ENCODE measurements around the gene APMAP. TPM values are rescaled to one million over a fixed set of nuclear protein-coding genes. Genes with fewer than 3 reads are reported as not detected.

APMAP gene
- total and polyA plus RNA-seq, 2 of the 13 experiments (the other 11 are each of a cell fraction or from before 2014, with no cell fraction given), result 168 to 214 TPM

- ChIA-PET CTCF (ENCODE audit: low intra/inter-chr PET ratio, low total read pairs) (no interaction called here), POLR2A (no interaction called here)
- DNase-seq (ENCODE audit: low spot score) (no peak), ATAC-seq (no peak), FAIRE-seq (no peak)
- BruUV-seq (replicated peaks), result no TSS peak
- intact Hi-C loops (cut with micrococcal nuclease; ENCODE audit: unreplicated experiment), result no loop called here
- Histone ChIP-seq H3K27me3 (ENCODE audit: control insufficient read depth in 1 of 2, insufficient read depth in 2 of 2, low read length in 2 of 2) (no peaks in the 10 kb centered on the region), H3K79me2 (ENCODE audit: insufficient read depth, low read length) (no peaks in the 10 kb centered on the region), H3K9me3 (ENCODE audit: low read length) (no peaks in the 10 kb centered on the region), H3K4me3 (replicated peaks in 1 of 3; ENCODE audit: insufficient read depth in 1 of 3, low read depth in 2 of 3, low read length in 3 of 3) (no peak overlapping the region), H3K27ac (ENCODE audit: extremely low read length, insufficient read depth, low read length) (no peak overlapping the region), H3K4me2 (ENCODE audit: low read depth, low read length) (no peak overlapping the region), H2AFZ (ENCODE audit: low read length) (no peak overlapping the region), H3K4me1 (ENCODE audit: insufficient read depth, low read length) (no peaks in the 10 kb centered on the region), H3K9ac (ENCODE audit: insufficient read depth, low read depth, low read length) (no peak overlapping the region), H4K20me1 (ENCODE audit: insufficient read depth, low read length) (no peaks in the 10 kb centered on the region), H3K36me3 (replicated peaks in 1 of 2; ENCODE audit: control insufficient read depth in 1 of 2, insufficient read depth in 2 of 2, low read length in 2 of 2) (peaks cover 45 to 86% of the 10 kb centered on the region in 2 experiments)
- WGBS (ENCODE audit: low lambda C conversion rate), result 95% methylated on average over 9 of the region's 9 CpGs
- no peak for TF ChIP-seq HCFC1 (IDR thresholded peaks at IDR 0.05; ENCODE audit: low read depth, low read length)
- no peak for TF ChIP-seq DMAP1 (CRISPR knock-in tag; IDR thresholded peaks at IDR 0.05)
- TF ChIP-seq ZNF232 (CRISPR knock-in tag; IDR thresholded peaks at IDR 0.05; ENCODE audit: borderline replicate concordance), result no peak
- no peak for TF ChIP-seq ARID4A (CRISPR knock-in tag; IDR thresholded peaks at IDR 0.05; ENCODE audit: borderline replicate concordance)
- no peak for TF ChIP-seq ZNF772 (CRISPR knock-in tag; IDR thresholded peaks at IDR 0.05)
- no peak for TF ChIP-seq BCL3 (CRISPR knock-in tag; IDR thresholded peaks at IDR 0.05)
- no peak for TF ChIP-seq ZNF552 (CRISPR knock-in tag; IDR thresholded peaks at IDR 0.05; ENCODE audit: borderline replicate concordance)
- in situ Hi-C loops (cut with HindIII; ENCODE audit: extremely low pct_ligation_motif_present, low pct_unique_long_range_greater_than_20kb), result no loop called here
Measured at GRCh38 chr20:24964506-24964840, 28.1 kb downstream of the APMAP start.

All from HepG2 (cell line).